NCI-H1930 (cell line): Measurements from ENCODE around the gene SUCLG2.

Experiments used
- DNase-seq, 2 experiments: peaks; one replicate each; lab custom pipeline; 2025; lab: John Stamatoyannopoulos, UW

Gene SUCLG2

DNA sequence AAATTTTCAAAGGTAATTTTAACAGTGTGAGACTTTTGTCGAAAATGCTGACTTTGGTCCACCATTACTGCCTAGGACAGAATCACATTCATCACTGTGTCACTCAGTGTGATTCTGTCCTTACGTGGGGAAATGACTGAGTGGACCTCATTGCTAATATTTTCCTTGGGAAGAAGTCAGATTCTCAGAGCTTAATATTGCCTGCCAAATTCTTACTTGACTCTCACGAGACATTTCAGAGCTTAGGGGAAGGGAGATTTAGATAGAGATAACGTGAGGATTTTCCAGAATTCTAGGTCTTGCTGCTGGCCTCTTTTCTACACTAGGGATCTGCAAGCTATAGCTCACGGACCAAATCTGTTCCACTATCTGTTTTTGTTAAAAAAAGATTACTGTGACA is 270.4 kb downstream of the SUCLG2 start:
- DNase-seq, result no peak

DNA sequence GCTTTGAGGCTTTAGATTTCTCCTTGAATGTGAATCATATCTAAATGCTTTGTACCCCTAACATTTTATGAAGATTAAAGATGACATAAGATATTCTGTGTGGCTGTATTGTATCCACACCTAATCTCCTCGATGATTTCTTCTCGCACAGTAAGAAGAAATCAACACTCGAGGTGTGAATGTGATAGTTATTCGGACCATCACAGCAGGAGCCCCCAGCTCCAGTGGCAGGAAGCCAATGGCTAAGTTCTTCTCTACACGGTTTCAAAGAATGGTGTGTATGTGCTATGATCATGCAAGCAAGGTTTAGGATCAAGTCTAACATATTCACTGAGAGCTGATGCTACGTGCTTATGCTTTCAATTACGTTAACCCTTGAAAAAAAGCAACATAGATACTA is 271.0 kb downstream of the SUCLG2 start:
- no peak for DNase-seq

DNA sequence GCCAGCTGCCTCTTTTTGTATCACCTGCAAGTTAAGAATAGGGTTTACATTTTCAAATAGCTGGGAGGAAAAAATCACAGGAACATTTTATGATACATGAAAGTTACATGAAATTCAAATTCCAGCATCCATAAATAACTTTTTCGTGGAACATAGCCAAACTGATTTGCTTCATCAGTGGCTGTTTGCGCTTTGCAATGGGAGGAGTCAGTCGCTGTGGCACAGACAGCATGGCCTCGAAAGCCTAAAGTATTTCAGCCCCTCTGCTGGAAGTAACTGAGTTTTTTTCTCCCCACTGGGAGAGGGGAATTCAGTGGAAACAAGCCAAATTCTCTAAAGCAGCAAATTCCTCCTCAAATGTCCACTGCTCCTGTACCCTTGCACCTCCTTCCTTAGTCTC is 271.9 kb downstream of the SUCLG2 start:
- no peak for DNase-seq

DNA sequence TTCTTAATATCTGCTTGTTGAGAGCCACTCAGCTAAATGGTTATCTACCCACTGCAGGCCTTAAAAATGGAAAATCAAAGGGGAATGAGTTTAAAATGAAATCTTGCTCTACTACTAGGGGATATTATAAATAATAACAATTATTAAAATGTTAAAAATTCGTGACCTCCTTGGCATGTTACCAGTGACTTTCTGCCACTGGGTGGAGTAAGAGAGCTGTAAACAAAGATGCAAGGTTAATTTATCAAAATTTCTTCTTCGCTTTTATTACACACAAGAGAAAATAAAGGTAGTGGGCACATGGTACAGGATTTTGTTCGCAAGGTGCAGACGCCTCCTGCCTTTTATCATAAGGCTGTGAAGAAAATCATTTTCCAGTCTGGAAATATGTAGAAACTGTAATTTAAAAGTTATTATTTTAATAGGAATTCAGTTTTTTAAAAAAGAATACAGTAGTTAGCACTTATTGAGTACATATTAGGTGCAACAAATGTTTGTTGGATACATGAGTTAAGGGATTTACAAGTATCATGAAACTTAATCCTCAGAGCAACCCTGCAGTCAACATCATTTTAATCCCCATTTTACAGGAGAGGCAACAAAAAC is 272.6 kb downstream of the SUCLG2 start:
- no peak for DNase-seq

DNA sequence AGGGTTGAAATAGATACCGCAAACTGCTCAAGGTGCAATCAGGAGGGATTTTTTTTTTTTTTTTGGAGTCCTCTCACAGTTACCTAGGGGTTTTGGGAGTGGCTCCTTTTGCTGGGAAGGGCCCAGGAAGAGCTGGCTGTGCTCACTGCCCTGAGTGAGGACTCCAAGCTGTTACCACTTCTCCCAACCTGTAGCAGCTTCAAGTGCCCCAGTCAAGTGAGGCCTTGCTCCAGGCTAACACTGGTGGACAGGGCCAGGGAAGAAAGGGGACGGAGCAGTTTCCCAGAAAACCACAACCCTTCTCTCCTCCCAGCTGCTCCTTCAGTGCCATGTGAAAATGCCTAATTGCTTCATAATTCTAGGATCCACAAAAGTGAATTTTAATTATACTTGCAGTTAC is 274.3 kb downstream of the SUCLG2 start:
- no peak for DNase-seq

DNA sequence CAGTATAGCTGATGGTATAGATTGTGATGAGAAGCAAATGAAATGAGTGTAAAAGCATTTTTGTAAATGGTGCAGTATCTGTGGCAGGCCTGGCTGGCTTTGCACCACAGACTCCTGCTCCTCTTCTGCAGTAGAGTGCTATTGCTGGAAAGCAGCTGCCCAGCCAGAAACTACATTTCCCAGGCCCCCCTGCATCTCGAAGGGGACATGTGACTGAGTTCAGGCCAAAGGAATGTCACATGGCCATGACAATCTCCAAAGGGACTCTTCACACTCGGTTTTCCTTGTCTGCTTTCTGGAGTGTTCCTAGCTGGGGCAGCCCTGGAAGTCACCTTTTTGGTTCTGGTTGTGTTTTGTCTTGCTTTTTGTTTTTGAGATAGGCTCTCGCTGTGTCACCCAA is 277.1 kb downstream of the SUCLG2 start:
- no peak for DNase-seq

DNA sequence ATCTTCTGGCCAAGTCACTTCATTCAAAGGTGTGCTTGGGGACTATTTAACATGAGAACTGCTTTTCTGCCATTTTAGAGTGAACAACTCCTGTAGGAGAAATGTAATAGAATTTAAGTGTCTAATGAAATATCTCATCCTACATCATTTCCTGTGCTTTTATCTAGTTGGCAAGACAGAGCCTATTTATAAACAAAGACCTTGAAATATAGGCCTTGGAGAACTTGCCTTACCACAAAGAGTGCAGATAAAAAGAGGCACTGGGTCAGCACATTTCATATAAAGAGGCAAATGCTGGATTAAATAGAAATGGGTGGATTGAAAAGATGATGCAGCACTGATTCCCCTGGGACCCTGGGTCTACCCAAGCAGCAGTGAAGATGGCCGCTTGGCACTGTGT is 278.0 kb downstream of the SUCLG2 start:
- DNase-seq, result no peak

DNA sequence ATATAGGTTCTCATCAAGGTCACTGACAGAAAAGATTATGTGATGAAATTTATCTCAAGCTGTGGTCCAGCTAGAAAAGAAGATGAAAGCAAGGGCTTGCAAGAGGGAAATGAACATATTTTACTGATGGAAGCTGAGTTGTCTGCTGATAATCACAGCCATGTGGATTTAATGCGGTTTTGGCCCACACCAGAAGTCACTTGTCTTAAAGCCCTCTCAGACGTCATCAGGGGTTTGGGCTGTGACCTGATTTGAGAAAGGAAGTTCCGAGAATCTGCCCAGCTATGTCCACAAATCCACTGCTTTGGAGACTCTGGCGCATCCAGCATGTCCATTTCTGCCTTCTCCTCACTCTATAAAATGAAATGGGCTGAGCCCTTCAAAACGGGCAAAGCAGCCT is 278.4 kb downstream of the SUCLG2 start:
- DNase-seq, result no peak

DNA sequence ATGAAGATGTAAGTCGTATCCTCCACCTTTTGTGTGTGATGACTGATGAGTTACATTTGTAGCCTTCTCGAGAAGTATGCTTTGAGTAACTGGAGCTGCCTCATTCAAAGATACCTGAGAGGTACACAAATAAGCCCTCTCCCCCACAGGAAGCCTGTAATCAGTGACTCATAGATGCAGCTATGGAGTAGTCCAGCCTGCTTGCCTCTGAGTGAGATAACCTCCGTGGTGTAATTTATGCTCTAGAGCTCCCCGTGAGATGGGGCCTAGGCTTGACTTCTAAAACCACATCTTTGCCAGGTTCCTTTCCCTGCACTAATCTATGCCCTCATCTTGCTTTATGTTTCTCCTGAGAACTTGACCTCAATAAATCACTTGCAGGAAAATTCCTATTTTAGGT is 291.7 kb downstream of the SUCLG2 start:
- no peak for DNase-seq

DNA sequence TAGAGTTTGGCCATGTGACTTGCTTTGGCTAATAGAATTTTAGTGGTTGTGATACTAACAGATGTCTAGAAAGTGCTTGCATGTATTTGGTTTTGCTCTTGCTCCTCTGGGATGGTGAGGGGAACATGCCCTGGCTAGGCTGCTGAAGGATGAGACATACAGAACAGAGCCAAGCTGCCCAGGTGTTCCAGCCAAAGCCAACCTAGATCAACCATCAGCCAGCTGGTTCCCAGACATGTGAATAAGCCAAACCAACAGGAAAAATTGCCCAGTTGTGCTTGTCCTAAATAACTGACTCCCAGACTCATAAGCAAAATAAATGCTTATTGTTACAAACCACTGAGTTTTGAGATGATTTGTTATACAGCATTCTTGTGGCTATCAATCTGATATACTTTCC is 292.6 kb downstream of the SUCLG2 start:
- DNase-seq, result no peak

DNA sequence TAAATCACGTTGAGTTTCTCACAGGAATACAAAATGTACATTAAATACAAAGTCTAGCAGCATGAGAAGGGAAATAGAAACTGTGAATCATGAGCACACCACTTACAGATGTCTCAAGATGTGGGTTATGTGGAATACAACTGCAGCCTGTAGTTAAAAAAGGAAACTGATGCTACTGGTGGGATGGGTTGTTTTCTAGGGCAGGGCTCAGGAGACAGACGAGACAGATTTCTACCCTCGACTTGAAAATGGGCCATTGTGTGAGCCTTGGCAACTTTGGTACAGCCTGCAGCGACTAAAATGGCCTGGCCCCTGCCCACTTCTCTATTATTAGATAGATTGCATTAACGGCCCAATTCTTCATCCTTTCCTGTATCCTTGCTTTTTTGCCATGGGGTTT is 293.1 kb downstream of the SUCLG2 start:
- no peak for DNase-seq

DNA sequence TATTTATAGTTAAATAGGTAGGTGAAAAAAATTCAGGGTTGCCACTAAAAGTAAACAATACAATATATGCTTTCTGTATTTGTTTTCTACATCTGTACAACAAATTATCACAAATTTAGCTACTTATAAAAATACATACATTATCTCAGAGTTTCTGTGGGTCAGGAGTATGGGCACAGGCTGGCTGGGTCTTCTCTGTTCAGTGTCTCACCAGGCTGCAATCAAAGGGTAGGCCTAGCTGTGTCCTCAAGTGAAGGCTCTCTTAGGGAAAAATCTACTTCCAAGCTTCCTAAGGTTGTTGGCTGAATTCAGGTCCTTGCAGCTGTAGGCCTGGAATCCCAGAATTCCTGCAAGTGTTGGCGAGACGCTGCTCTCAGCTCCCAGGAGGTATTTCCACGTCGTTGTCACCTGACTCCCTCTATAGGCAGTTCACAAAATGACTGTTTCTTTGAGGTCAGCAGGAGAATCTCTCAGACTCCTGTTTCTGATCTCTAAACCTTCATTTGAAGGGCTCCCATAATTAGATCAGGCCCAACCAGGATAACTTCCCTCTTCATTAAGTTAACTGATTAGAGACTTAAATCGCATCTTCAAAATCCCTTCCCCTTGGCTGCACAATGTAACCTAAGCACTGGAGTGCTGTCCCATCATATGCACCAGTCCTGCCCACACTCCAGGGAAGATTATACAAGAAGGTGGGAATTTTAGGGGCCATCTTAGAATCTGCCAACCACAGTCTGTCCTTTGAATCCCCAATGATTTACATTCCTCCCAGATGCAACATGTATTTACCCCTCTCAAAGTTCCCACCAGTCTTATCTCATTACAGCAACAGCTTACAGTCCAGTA is 296.6 kb downstream of the SUCLG2 start:
- DNase-seq, result peak in 1 of 2 experiments; percentile 8

DNA sequence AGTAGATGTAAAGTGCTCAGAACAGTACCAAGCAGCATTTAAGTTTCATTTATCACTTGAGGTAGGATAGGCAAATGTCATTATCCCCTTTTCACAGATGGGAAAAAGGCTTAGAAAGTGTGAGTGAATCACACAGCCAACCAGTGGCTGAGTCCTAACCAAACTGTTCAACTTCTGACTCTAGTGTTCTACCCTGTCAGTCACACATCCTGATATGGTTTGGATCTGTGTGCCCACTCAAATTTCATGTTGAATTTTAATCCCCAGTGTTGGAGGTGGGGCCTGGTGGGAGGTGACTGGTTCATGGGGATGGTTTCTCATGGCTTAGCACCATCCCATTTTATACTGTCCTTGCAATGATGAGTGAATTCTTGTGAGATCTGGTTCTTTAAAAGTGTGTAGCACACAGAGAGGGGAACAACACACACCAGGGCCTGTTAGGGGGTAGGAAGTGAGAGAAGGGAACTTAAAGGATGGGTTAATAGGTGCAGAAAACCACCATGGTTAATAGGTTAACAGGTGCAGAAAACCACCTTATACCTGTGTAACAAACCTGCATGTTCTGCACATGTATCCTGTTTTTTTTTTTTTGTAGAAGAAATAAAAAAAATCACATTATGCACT is 304.7 kb downstream of the SUCLG2 start:
- no peak for DNase-seq

DNA sequence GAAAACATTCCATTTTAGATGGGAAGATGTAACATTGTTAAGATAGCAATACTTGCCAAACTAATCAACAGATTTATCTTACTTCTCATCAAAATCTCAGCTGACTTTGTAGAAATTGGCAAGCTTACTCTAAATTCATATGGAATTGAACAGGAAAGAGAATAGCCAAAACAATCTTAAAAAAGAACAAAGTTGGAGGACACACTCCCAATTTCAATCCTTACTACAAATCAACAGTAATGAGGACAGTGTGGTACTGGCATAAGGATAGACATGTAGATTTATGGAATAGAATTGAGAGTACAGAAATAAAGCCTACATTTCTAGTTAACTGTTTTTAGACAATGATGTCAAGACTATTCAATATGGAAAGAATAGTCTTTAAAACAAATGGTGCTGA is 308.3 kb downstream of the SUCLG2 start:
- no peak for DNase-seq

DNA sequence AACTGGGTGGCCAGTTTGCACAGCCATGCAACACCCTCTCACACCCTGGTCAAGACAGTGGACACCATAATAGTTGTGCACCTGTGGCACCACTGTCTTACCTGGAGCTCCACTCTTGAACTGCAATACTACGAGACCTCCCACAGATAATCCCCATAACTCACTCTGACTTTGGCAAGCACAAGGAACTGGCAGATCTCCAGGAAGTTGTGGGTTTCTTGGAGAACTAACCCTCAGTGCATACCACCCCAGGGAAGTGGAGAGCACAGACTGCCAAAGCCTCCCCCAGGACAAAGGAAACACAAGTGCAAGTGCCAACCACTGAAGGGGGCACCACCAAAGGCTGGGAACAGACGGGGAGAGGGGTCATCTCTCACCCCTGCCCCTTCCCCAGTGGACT is 318.6 kb downstream of the SUCLG2 start:
- DNase-seq, result no peak

DNA sequence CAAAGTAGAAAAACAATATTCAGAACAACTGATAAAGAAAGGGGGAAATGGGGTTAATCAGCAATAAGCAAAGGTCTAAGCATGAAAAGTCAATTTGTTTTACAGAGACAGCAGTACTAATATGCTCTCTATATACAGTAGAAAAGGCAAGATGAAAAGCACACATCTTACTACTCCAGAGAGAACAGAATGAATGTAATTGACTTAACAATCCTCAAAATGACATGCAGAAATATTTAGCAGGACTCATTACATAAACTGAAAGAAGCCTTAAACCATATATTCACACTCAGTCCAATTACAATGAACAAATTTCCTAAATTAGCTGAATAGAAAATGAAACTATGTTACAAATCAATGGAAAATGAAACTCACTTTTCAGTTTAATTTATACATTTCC is 319.8 kb downstream of the SUCLG2 start:
- DNase-seq, result no peak

DNA sequence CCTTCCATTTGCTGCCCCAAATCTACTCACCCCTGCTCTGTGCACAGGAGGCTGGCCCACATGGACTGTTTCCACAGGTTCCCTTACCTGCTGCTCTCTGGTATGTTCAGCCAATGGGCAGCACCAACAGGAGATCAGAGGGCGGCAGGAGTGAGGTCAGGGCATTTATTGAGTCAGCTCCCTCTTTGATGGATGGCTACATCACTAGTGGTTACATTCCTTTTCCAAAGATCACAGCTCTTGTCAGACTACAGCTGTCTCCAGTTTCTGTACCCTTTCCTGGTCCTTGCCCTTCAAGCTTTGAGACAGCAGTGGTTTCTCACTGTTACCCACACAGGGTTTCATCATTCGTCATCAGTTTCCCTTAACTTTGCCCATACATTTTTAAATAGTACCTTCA is 325.1 kb downstream of the SUCLG2 start:
- no peak for DNase-seq

DNA sequence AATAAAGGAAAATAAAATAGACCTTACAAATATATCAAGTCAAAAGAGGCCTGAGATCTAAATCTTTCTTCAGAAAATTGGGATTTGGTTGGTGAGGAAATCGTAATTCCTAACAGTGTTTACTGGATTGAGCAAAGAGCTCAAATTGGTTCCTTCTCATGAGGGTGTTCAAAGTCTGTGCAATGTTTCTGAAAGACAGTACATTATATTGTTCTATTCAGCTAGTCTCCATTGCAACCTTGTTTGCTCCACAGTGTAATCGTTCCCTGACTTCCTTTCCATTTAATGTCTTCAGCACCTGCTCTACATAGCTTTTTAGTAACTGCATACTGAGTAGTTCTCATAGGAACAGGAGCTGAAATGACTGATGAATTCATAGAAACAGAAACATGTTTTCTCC is 326.8 kb downstream of the SUCLG2 start:
- DNase-seq, result no peak

DNA sequence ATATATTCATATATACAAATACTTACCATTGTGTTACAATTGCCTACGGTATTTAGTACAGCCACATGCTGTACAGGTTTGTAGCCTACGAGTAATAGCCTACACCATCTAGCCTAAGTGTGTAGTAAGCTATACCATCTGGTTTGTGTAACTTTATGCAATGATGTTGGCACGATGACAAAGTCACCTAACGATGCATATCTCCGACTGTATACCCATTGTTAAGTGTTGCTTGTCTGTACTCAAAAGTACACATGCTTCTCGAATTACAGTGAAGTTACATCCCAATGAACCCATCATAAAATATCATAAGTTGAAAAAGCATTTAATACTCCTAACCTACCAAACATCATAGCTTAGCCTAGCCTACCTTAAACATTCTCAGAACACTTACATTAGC is 329.2 kb downstream of the SUCLG2 start:
- no peak for DNase-seq
